ENCODE results near the gene GSTM1.
A peak's percentile ranks its signal among the peaks of the same experiment; 100 is the strongest.

The GSTM1 gene

DNA sequence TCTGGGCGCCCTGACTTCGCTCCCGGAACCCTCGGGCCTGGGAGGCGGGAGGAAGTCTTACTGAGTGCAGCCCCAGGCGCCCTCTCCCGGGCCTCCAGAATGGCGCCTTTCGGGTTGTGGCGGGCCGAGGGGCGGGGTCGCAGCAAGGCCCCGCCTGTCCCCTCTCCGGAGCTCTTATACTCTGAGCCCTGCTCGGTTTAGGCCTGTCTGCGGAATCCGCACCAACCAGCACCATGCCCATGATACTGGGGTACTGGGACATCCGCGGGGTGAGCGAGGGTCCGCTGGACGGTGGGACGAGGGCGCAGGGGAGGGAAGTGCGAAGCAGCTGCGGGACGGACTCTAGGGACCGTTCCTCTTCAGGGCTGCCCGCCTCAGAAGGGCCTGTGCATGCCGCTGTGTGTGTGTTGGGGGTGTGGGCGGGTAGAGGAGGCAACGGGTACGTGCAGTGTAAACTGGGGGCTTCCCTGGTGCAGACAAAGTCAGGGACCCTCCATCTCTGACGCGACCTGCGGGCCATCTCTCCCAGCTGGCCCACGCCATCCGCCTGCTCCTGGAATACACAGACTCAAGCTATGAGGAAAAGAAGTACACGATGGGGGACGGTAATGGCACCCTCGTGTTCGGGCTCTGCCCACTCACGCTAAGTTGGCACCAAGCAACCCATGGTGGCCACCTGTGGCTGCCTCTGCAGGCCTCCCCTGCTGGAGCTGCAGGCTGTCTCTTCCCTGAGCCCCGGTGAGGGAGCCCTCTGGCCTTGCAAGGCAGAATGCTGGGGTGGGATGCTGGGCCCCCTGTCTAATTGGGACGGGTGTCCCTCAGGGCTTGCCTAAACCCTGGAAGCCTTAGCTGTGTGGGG lies at the start of gene GSTM1:
GSTM1 (plus strand) TSS at position 177 of the 859 bp plus-strand sequence; CDS start at position 234, 57 bp downstream.
- no peak for DNase-seq

DNA sequence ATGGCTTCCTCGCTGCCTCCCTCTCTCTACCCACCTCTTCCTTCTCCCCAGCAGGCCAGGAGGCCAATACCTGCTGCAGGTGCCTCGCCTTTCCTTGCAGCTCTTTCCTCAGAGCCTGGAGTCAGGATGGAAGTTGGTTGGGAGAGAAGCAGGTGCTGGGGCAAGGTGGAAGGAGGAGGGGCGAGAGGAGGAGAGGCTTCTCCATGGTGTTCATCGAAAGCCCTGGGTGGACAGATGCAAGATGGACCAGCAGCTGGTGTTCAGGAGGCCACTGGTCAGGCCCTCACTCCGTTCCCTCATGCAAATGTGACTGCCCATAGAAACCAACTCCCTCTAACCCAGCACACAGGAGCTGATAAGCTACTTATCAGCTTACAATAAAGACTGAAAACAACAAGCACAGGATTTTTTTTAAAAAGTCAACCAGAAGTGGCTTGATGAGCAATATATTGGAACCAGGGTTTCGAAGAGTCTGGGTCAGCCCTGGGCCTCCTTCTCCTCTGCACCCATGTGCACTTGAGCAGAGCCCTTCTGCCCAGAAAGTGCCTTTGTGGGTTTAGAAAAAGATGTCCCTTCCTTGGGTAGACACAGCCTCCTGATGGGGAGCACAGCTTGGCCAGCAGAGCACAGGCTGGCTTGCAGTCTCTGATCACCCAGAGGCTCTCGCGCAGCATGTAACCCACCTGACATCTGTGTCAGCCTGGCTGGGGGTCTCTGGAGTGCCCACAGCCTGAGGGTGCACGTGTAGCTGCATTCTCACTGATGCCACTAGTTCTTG lies 48.4 kb upstream of the GSTM1 start:
- DNase-seq: no peak

DNA sequence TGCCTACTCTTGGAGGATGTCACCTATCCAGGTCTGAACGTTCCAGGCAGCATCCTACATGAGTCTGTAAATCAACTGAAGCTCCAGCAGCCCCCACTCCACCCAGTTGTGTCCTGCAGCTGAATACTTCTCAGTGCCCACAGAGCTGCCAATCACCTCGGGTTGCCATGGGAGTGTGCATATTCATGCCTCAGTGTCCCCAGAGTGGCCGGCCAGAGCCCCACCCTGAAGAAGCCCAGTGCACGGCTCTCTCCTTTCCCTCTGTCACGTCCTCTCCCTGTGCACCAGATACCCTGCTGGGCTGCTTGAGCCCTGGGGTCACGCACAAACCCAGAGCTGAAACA lies 47.8 kb upstream of the GSTM1 start:
- no peak for DNase-seq

DNA sequence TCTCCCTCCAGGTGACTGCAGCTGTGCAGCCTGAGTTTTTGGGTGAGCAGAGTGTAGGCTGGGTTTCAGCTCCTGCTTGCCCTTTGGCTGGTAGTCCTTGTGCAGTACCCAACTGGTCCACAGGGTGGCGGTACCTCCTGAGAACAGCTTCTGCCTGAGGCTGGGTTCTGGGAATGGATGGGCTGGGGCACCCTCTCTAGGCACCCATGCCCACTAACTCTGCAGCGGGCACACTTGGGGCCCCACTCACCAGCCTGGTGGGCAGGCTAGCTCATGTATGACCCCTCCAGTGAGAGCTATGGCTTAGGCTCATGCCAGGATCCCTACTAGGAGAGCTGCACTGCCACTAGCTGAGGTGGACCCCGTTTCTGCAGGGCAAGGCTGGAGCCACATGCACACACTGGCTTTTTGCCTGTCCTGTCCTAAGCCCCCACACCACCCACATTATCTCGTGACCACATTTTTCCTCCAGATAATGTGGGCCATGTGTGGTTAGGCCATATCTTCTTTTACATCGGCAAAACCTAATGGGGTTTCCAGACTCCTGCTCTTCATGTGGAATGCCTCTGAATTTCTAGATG lies 47.2 kb upstream of the GSTM1 start:
- DNase-seq: peak; percentile 89

DNA sequence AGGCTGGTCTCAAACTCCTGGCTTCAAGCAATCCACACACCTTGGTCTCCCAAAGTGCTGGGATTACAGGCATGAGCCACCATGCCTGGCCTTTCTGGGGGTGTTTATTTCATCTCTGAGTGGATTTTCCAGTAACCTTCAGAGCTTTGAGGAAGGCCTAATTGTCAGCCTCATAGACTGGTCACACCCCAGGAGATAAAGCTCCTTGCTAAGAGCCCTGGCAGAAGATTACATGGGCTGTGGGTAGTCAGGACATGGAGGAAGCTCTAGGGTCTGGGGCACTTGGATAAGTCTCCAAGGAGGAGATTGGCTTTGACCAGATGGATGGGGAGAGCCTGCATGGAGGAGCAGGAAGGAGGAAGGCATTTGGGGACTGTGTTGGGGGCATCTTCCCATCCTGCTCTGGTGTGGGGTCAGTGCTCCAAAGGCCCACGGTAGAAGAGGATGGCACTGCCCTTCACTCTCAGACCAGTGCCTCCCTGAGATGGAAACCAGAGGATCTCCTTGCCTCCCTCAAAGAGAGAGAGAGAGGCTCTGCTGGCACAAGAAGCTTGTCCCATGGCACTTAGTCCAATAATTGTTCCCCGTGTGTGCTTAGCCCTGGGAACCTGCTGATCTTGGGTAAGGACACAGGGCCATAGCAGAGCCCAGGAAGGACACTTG lies 46.4 kb upstream of the GSTM1 start:
- DNase-seq: no peak

DNA sequence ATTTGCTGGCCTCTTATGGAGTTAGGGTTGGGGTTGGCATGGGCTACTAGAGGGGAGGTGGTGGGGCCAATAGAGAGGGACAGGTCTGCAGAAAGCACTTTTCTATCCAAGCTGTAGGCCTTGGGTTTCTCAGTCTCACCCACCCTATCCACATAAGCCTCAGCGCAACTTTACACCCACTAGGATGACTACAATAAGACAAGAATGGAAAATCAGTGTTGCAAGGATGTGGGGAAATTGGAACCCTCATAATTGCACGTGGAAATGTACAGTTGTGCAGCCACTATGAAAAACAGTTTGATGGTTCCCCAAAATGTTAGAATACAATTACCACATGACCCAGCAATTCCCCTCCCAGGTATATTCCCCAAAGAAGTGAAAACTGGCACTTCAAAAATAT lies 45.8 kb upstream of the GSTM1 start:
- no peak for DNase-seq

DNA sequence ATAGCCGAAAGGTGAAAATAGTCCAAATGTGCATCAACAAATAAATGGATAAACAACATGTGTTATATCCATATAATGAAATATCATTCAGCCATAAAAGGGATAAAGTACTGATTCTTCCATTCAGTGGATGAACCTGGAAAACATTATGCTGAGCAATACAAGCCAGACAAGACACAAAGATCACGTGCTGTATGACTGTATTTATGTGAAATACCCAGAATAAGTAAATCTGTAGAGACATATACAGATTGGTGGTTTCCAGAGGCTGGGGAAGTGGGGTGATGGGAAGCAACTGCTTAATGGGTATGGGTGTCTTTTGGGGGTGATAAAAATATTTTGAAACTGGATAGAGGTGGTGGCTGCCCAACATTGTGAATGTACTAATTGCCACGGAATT lies 45.0 kb upstream of the GSTM1 start:
- no peak for DNase-seq

DNA sequence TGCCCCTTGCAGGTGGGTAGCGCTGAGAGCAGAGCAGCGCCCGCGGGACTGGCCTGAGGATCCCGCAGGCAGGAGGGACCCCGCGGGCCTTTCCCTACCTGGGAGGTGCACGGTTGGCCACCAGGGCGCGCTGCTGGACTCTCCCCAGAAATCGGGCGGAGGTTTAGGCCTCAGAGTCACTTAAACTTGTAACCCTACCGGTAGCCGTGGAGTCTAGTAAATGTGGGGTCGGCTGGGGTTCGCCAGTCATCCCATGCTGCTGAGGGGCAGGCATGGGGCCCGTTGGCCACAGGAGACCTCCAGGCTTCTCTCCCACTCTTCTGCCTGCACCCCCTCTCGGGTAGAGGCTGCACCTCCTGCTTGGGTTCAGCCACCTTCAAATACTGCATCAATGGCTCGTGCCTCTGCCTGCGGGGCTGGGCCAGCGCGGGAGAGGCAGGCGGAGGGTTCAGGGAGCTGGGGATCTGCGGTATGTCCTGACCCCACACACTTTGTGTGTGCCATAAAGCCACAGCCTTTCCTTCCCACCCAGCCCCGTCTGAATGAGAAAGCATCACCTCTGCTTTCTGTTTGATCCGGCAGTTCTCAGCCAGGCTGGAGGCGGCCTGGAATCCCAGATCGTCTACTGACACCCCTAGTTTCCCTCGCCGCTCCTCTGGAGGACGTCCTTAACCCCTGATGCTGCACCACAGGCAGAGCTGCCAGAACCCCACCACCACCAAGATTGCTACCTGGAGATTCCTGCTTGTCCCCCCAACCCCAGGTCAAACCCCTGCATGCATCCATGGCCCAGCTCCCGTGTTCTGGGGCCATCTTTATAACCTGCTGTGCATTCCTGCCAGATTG lies 44.0 kb upstream of the GSTM1 start:
- peak; percentile 80 for DNase-seq

DNA sequence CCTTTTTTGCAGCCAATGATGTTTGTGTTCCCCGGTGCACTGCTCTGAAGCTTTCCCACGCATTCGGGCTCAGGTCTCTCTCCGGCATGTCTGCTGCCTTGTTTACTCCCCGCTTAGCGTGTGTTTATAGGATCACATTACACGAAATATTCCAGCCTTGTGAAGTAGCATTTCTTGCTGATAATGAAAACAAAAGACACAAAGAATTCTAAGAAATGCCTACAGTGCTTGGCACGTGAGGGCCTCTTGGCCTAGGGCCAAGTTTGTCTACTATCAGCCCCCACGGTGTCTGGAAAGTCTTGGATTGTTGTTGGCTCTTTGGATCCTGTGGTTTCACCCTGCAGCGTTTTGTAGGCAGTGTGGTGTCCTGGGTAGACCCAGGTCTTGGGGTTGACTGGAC lies 42.9 kb upstream of the GSTM1 start:
- DNase-seq: no peak

DNA sequence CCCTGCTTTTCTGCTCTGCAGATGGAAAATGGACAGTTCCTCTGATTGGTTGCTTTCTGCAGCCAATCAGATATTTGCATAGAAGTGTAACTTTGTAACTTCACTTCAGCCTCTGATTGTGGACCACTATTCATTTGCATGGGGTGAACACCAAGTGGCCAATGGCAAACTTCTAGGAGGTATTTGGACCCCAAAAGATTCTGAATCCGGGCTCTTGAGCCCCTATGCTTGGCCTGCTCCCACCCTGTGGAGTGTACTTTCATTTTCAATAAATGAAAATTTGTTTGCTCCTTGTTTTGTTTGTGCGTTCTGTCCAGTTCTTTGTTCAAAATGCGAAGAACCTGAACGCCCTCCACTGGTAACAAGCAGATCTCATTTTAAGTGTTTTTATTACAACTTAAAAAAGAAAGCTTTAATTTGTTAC lies 38.1 kb upstream of the GSTM1 start:
- no peak for DNase-seq

DNA sequence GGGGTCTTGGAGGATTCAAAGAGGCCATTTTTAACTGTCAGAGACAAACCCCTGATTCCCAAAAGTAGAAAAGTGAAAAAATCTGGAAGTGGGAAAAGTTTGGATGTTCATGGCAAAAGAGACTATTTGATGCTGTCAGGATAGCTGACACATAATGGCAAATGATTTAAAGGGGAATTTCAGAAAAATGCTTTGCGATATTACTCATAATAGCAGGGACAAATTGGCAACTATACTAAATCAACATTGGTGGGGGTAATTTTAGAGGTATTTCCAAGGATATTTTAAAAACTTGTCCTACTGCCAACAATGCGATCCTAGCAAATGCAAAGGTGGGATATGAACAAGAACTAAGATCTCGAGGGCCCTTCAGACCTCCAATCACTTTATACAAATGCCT lies 37.0 kb upstream of the GSTM1 start:
- DNase-seq: no peak

DNA sequence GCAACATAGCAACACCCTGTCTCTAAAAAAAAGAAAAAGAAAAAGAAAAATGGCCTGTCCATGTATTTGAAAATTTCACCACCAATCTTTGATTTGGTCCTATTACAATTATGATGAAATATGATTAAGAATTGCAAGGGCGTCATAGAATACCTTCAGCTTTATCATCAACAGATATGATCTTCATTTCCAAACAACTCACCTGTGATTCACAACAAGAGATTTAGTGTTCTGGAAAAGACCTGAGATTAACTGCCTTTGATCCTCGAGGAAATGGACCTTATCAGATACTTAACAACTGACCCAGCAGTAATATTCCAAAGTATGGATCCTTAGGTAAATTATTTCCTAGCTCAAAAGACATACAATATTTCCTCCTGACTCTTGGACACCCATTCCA lies 35.2 kb upstream of the GSTM1 start:
- no peak for DNase-seq

DNA sequence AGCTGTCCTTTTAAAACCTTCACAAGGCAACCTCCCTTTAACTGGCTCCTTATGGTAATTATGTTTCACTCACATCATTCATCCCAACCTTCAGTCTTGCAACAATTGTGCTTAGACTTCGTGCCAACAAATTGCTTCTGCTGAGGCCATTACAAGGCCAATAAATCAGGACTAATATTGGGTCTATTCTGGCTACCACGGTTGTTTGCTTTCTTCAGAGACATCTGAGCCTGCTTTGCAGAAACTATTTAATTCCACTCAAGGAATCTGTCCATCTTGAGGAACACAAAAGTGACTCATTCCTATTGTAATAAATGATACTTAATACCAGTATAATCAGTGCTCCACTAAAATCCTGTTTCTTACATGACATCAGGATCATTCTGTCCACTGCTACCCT lies 34.3 kb upstream of the GSTM1 start:
- DNase-seq: no peak

DNA sequence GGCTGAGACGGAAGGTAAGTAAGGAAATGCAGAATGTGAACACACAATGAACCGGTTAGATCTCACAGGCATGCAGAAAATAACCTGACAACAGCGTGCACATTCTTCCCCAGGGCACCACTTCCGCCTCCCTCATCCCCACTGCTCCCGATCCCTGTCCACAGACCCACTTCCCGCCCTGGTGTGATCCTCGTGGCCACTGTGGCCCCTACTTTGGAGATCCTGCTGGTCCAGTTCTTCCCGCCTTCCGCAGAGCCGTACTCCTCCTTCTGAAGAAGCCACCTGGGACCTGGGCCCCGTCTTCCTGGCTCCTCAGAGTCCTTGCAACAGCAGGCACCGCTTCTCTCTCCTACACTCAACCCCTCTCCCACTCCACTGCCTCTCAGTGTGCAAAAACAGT lies 33.1 kb upstream of the GSTM1 start:
- DNase-seq: no peak

DNA sequence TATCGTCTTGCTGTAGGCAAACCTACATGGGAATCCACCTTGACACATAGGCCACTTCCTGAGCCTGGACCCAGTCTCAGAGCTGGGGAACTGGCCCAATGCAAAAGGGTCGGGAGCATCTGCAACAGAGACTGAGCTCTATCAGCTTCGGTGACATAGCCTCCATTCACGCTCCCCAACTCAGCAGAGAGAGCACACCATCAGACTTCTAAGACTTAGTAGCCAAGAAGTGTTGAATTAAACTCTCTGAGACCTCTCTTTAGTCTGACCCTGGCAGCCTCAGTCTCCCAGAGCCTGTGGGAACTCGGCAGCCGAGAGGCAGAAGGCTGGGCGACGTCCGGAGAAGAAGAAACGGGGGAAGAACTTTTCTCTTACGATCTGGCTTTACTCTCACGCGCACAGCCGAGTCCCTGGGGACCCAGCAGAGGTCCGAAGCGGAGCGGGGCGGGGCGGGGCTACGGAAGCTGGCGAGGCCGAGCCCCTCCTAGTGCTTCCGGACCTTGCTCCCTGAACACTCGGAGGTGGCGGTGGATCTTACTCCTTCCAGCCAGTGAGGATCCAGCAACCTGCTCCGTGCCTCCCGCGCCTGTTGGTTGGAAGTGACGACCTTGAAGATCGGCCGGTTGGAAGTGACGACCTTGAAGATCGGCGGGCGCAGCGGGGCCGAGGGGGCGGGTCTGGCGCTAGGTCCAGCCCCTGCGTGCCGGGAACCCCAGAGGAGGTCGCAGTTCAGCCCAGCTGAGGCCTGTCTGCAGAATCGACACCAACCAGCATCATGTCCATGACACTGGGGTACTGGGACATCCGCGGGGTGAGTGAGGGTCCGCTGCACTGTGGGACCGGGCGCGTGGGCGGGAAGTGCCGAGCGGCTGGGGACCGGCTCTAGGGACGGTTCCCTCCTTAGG lies 31.8 kb upstream of the GSTM1 start, which contains the start of gene GSTM4:
GSTM4 (plus strand) TSS at position 485 of the 905 bp plus-strand sequence; CDS start at position 776, 291 bp downstream.
- peak; percentile 42 for DNase-seq

DNA sequence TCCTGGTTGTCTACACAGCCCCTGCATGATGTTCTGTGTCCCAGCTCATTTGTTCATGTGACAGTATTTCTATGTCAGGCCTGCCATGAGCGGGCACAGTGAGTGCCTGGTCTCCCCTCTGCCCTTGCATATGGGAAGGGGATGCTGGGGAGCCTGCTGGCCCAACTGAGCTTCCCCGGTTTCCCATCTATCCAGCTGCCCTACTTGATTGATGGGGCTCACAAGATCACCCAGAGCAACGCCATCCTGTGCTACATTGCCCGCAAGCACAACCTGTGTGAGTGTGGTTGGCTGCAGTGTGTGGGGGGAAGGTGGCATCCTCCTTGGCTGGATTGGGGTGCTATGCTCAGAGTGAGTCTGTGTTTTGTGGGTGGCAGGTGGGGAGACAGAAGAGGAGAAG lies 30.2 kb upstream of the GSTM1 start:
- no peak for DNase-seq

DNA sequence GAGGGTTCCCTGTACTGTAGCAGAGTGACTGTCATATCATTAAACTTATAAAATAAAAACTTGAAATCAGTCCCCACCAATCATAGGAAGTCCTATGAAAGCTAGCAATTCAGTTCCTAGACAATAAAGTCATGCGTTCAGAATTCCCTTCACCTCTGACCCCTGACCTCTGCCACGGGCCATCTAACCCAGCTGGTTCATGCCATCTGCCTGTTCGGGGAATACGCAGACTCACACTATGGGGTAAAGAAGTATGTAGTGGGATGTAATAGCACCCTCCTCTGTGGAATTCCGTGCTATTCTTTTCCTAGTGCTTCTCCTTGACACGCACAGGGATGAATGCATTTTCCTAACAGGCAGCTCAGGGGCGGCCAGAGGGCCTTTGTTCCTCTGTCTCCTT lies 29.6 kb upstream of the GSTM1 start:
- no peak for DNase-seq

DNA sequence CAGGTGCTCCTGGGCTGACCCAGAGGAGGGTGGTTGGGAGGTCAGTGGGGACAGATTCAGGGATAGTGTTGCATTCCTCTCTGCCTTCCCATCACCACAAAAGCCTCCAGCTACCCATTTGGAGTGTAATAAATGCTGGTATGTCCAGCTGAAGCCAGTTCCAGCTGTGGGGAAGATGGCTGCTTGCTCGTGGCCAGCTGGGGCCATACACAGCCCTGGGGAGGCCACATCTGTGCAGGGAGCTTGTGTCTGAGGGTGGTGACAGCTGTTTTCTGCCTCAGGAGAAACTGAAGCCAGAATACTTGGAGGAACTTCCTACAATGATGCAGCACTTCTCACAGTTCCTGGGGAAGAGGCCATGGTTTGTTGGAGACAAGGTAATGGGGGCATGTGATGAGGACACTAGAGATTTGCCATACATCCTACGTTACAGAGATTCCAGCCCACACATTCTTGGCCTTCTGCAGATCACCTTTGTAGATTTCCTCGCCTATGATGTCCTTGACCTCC lies 29.0 kb upstream of the GSTM1 start:
- no peak for DNase-seq

DNA sequence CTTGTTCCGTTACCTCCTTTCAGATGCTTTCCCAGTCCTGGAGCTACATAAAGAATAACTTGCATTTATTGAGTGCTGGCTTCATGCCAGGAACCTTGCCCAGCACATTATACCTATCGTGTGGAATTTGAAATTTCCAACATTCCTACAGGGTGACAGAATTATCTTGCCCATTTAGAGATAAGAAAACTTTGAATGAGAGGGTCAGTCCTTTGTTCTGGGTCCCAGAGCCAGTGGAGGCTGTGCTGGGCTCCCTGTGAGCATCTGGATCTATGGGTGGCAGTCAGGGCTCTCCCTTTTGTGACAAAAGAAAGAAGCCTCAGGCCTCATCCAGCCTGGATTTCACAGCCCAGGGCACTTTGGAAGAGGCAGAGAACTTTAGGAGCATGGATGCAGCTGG lies 28.5 kb upstream of the GSTM1 start:
- no peak for DNase-seq

DNA sequence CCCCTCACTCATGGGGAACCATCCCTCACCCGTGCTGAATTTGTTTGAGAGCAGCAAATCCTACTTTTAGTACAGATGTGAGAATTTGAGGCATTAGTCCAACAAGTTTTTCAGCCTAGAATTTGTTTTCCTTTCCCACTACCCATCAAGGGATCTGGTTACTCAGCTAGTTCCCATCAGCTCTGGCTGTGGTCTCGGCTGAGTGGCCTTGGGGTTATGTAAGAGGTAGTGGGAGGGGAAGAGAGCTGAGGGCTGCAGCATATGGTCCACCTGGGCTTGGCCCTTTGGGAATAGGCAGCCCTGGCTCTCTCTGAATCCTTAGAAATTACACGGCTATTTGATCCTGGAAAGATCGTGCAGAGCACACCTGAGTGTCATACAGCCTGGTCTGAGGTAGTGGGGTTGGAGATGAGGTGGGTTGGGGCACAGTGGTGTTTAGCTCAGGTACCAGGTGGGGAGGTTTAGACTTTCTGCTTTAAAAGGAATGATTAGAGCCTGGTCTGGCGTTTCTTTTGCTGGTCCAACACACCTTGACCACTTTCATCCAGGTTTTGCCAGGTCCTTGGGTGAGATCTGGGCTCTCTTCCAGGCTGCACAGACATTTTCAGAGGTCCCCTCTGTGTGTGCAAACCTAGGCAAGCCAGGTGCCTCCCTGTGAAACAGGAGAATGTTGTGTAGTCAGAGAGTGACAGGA lies 27.5 kb upstream of the GSTM1 start:
- DNase-seq: no peak

Data from activated T-cell treated with anti-CD3 and anti-CD28 coated beads for 4 hours (primary cell).